Heart right ventricle (tissue), 16 donors: ENCODE measurements around the gene PTMS. TPM values are rescaled to one million over a fixed set of nuclear protein-coding genes. Genes with fewer than 3 reads are reported as not detected.

ENCODE experiments used
- ATAC-seq, 8 donors: fragments of 200-7000 bp; cut with Tn5 transposase; one replicate each; pipeline ENCODE4 v1.9.1; 2020; ENCODE audit warnings: mild to moderate bottlenecking in 8 of 8, moderate library complexity in 8 of 8, moderate number of reproducible peaks in 1 of 8
- DNase-seq, 2 donors: peaks; one replicate each; pipeline ENCODE4 v3.0.0-alpha.2; 2020
- H3K27ac ChIP-seq, 10 donors: fragments of 200-600 bp; sonication (generic) in 2 of 10; one replicate each; pipeline versions ENCODE4 v1.5.0 to v1.8.0; 2020 to 2022; ENCODE audit warnings: mild to moderate bottlenecking in 3 of 10
- H3K27me3 ChIP-seq, 7 donors: fragments of 200-600 bp; one replicate each; pipeline ENCODE4 v1.8.0; 2021 to 2022; ENCODE audit warnings: mild to moderate bottlenecking in 2 of 7
- H3K36me3 ChIP-seq, 9 donors: fragments of 200-600 bp; sonication (generic) in 1 of 9; one replicate each; pipeline versions ENCODE4 v1.5.0 to v1.8.0; 2020 to 2022; ENCODE audit warnings: mild to moderate bottlenecking in 2 of 9
- H3K4me1 ChIP-seq, 9 donors: fragments of 200-600 bp; sonication (generic) in 1 of 9; one replicate each; pipeline versions ENCODE4 v1.5.0 to v1.8.0; 2020 to 2022; ENCODE audit warnings: mild to moderate bottlenecking in 4 of 9
- H3K4me3 ChIP-seq, 10 donors: fragments of 200-600 bp; sonication (generic) in 2 of 10; one replicate each; pipeline versions ENCODE4 v1.5.0 to v1.8.0; 2020 to 2022; ENCODE audit warnings: mild to moderate bottlenecking in 7 of 10, moderate library complexity in 2 of 10
- H3K9me3 ChIP-seq, 11 donors: fragments of 200-600 bp in 10 of 11; sonication (generic) in 2 of 11; one replicate each; pipeline versions ENCODE4 v1.5.0 to v1.8.0; 2013 to 2022; ENCODE audit warnings: mild to moderate bottlenecking in 2 of 11, control low read depth in 1 of 11, moderate library complexity in 1 of 11
- WGBS, 2 donors: extraction: QIAGEN DNeasy Blood & Tissue Kit; methylation state at CpG; one replicate each; pipeline ENCODE4 v1.1.7; 2013; ENCODE audit warnings: inconsistent platforms in 1 of 2; 5-methylcytosine and 5-hydroxymethylcytosine counted together
- intact Hi-C, 10 donors: fragments of 100-400 bp; cut with DNase I; formaldehyde crosslinking; loops; one replicate each; pipeline versions ENCODE4 v1.11.1 to v1.14.2; 2022
- polyA plus RNA-seq, 2 donors: library from polyadenylated mRNA; stranded (reverse); fragments of 200-250 nt; gene quantifications; one replicate each; pipeline ENCODE4 v1.2.3, GENCODE V29; 2013
- total RNA-seq, 10 donors: library from RNA; stranded (reverse); fragmentation: NEBNext Ultra II Directional in 3 of 10; extraction: Animal tissue kit (Norgen Biotek cat#: 25700) in 3 of 10; gene quantifications; one replicate each; pipeline versions ENCODE4 v1.2.1 to v1.2.4, GENCODE V29; 2021 to 2023
- TF ChIP-seq, protein P1 (sequence below), 9 donors: fragments of 200-600 bp; sonication (generic) in 2 of 9; IDR thresholded peaks; one replicate each; pipeline versions ENCODE4 v1.5.0 to v1.8.0; 2021 to 2022; ENCODE audit warnings: antibody characterized with exemption in 9 of 9, mild to moderate bottlenecking in 5 of 9, moderate library complexity in 1 of 9
- donor health status: Arrhythmogenic right ventricular cardiomyopathy.
- donor health status: ischemic (EF 13 %, LVEDD 7.1; RV severe dilation, severe dysfunction).
- donor health status: healthy with polysubstance abuse.
- donor health status: DM: no; HTN: yes; CAD: no.
- donor health status: DM: no; HTN: no; CAD: no.
- donor health status: ischemic (EF 25% LVEDD 6.9; RV normal size, moderate dysfunction).
- donor health status: ischemic (EF 25% LVEDD 5.7; RV mildly dilated, moderate dysfunction).
- donor health status: healthy.
- donor health status: DM: yes; HTN: yes; CAD: no.
- donor health status: Ischemic cardiomyopathy.
- donor health status: ischemic (EF 35%, LVEDD 5.7; RV mildly dilated, moderate dysfunction).
- donor health status: nonischemic (EF 11% LVEDD 7.7; RV severe dilation, severe dysfunction).
- donor health status: DM: yes; HTN: yes; CAD: no.
- donor health status: PGD.
- donor health status: ischemic (EF 29% LVEDD 5.4; RV normal size, mild dysfunction).
- donor health status: nonischemic (EF 23%, LVEDD 6.1; RV moderate dilation, normal function).

Gene PTMS
- total and polyA plus RNA-seq, 12 donors, result 73.3 to 361 (median 105) TPM

DNA sequence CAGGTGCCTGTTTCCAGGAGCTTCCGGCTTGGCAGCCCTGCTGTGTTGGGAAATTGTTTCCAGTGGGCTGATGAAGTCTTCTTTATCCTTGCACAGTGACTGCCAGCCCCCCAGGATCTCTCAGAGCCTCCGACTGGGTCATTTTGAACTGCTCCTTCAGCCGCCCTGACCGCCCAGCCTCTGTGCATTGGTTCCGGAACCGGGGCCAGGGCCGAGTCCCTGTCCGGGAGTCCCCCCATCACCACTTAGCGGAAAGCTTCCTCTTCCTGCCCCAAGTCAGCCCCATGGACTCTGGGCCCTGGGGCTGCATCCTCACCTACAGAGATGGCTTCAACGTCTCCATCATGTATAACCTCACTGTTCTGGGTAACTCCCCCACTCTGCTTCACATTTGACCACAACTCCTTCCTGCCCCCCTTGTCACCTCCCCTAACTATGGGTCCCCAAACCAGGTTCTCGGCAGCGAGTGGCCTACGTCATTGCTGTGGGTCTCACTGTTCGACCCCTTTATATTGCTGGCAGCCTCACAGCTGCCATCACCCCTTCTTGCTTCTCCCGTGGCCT is 8.4 kb downstream of the PTMS start:
- Histone ChIP-seq H3K36me3 (peaks cover 0 to 28% (median 0%) of the 10 kb centered on the region in 9 donors), H3K9me3 (no peaks in the 10 kb centered on the region), H3K27me3 (peaks cover 0 to 53% (median 8%) of the 10 kb centered on the region in 7 donors), H3K4me1 (peaks cover 0 to 52% (median 25%) of the 10 kb centered on the region in 9 donors), H3K4me3 (peak overlapping the region in 1 of 10 donors; percentile 45), H3K27ac (peak overlapping the region in 1 of 10 donors; percentile 69)
- 85 to 87% methylated on average over 15 of the region's 15 CpGs for WGBS, 2 donors
- DNase-seq (no peak), ATAC-seq (no peak)
- TF ChIP-seq, protein P1, sequence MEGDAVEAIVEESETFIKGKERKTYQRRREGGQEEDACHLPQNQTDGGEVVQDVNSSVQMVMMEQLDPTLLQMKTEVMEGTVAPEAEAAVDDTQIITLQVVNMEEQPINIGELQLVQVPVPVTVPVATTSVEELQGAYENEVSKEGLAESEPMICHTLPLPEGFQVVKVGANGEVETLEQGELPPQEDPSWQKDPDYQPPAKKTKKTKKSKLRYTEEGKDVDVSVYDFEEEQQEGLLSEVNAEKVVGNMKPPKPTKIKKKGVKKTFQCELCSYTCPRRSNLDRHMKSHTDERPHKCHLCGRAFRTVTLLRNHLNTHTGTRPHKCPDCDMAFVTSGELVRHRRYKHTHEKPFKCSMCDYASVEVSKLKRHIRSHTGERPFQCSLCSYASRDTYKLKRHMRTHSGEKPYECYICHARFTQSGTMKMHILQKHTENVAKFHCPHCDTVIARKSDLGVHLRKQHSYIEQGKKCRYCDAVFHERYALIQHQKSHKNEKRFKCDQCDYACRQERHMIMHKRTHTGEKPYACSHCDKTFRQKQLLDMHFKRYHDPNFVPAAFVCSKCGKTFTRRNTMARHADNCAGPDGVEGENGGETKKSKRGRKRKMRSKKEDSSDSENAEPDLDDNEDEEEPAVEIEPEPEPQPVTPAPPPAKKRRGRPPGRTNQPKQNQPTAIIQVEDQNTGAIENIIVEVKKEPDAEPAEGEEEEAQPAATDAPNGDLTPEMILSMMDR (IDR thresholded peaks at IDR 0.05), result no peak
- intact Hi-C loops, result loop anchor here in 8 of 10 donors (5.0 kb wide), 5 partner anchors 37 to 157 kb away; partner anchors contain the start of genes GPR162 (in 1 of the 8) and P3H3 (in 1 of the 8)

DNA sequence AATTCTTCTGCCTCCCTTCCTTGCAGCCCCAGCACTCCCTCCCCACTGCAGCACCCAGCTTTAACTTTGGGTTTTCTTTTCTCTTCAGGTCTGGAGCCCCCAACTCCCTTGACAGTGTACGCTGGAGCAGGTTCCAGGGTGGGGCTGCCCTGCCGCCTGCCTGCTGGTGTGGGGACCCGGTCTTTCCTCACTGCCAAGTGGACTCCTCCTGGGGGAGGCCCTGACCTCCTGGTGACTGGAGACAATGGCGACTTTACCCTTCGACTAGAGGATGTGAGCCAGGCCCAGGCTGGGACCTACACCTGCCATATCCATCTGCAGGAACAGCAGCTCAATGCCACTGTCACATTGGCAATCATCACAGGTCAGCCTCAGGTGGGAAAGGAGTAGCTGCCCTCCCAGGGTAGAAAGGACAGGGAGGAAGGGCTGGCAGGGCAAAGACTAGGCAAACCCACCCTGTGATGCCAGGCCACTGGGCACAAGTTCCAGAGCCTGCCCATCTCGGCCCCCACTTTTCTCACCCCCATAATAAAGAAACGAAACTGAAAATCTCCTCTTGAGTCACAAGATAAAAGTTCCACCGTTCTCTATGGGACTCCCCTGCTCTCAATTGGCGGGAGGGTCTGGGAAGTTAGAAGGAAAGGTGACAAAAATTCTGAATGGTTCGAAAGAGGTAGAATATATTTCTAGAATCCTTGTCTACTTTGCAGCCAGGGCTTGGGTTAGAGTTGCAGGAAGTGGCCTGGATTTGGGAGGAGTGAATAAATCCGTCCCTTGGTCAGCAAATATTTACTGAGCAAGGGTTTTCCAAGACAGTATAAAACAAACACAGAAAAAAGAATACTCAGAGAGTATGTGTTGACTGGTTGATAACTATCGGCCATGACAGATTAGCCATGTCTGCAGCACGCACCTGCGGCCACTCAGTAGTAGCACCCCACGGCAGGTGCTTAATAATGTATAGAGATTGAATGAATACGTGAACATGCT is 9.3 kb downstream of the PTMS start:
- 85 to 95% methylated on average over 16 of the region's 16 CpGs for whole genome bisulfite sequencing, 2 donors
- TF ChIP-seq, protein P1 (IDR thresholded peaks at IDR 0.05), result no peak
- DNase-seq (no peak), ATAC-seq (no peak)
- peaks cover 0 to 53% (median 8%) of the 10 kb centered on the region in 7 donors for H3K27me3 ChIP-seq
- no peaks in the 10 kb centered on the region for H3K9me3 ChIP-seq
- H3K4me1 ChIP-seq, result peaks cover 0 to 49% (median 25%) of the 10 kb centered on the region in 9 donors
- H3K36me3 ChIP-seq, result peaks cover 0 to 22% (median 0%) of the 10 kb centered on the region in 9 donors
- intact Hi-C loops, result loop anchor here in 8 of 10 donors (5.0 kb wide), 5 partner anchors 38 to 158 kb away; partner anchors contain the start of genes GPR162 (in 1 of the 8) and P3H3 (in 1 of the 8)
- H3K4me3 ChIP-seq, result peak overlapping the region in 1 of 10 donors; percentile 45
- H3K27ac ChIP-seq, result peak overlapping the region in 1 of 10 donors; percentile 69

DNA sequence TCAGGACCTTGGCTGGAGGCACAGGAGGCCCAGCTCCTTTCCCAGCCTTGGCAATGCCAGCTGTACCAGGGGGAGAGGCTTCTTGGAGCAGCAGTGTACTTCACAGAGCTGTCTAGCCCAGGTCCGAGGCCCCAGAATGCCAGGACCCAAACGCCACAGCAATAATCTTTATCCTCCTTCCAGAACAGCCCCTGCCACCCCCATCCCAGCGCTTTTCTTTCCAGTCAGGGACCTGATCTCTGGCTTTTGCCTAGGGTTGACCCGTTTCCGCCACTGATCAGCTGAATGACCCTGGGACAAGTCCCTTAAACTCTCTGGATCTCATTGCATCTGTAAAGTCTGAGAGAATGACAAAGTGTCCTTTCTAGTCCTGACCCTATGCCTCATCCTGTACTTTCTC is 11.2 kb downstream of the PTMS start:
- Histone ChIP-seq H3K27me3 (peaks cover 0 to 53% (median 8%) of the 10 kb centered on the region in 7 donors), H3K4me1 (peaks cover 0 to 30% (median 21%) of the 10 kb centered on the region in 9 donors), H3K27ac (peak overlapping the region in 4 of 10 donors; percentile 49 to 70 (median 61)), H3K9me3 (no peaks in the 10 kb centered on the region), H3K36me3 (peaks cover 0 to 9% (median 0%) of the 10 kb centered on the region in 9 donors), H3K4me3 (peak overlapping the region in 1 of 10 donors; percentile 47)
- TF ChIP-seq, protein P1 (IDR thresholded peaks at IDR 0.05), result no peak
- DNase-seq, result no peak
- intact Hi-C loops, result loop anchor here in 8 of 10 donors (5.0 kb wide), 5 partner anchors 40 to 160 kb away; partner anchors contain the start of genes GPR162 (in 1 of the 8) and P3H3 (in 1 of the 8)
- WGBS, 2 donors, result 95% methylated on average over 5 of the region's 5 CpGs
- ATAC-seq, result no peak

DNA sequence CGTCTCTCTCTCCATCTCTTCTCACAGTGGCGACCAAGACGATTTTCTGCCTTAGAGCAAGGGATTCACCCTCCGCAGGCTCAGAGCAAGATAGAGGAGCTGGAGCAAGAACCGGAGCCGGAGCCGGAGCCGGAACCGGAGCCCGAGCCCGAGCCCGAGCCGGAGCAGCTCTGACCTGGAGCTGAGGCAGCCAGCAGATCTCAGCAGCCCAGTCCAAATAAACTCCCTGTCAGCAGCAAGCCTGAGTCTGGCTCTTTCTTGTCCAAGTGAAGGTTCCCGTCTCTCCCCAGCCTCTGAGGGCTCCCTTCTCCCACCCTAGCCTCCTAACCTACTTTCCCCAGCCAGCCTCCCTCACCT is 12.0 kb downstream of the PTMS start:
- peaks cover 0 to 27% (median 19%) of the 10 kb centered on the region in 9 donors for H3K4me1 ChIP-seq
- peak; percentile 16 to 71 (median 54) for ATAC-seq
- TF ChIP-seq, protein P1 (IDR thresholded peaks at IDR 0.05), result no peak
- H3K4me3 ChIP-seq, result peak overlapping the region in 9 of 10 donors; percentile 35 to 60 (median 43)
- 19 to 27% methylated on average over 14 of the region's 14 CpGs for WGBS, 2 donors
- peak overlapping the region in 9 of 10 donors; percentile 49 to 73 (median 62) for H3K27ac ChIP-seq
- H3K36me3 ChIP-seq, result peaks cover 0 to 9% (median 0%) of the 10 kb centered on the region in 9 donors
- intact Hi-C loops, result loop anchor here in 8 of 10 donors (2.0 to 5.0 kb wide), 7 partner anchors 25 to 161 kb away; partner anchors contain the start of genes GPR162 (in 1 of the 8), MLF2 (in 1 of the 8) and P3H3 (in 1 of the 8)
- peaks cover 0 to 47% (median 8%) of the 10 kb centered on the region in 7 donors for H3K27me3 ChIP-seq
- no peaks in the 10 kb centered on the region for H3K9me3 ChIP-seq
- DNase-seq, result peak in 1 of 2 donors; percentile 33
